ENCODE measurements around the gene NHERF1.

- TF ChIP-seq CTCF (IDR thresholded peaks at IDR 0.05) (no peak), POLR2A (IDR thresholded peaks at IDR 0.05) (no peak), POLR2AphosphoS5 (IDR thresholded peaks at IDR 0.05) (no peak)
These were observed 10.4 kb downstream of the NHERF1 start for GRCh38 chr17:74758848-74759168.

Measured in gastroesophageal sphincter (tissue), 3 donors.